Caco-2 (cell line): ENCODE data around the gene SPDYE3. TPM values are rescaled to one million over a fixed set of nuclear protein-coding genes. Genes with fewer than 3 reads are reported as not detected.
"Not testable (repeated sequence)": the region's sequence is repeated elsewhere in the genome, so short reads cannot be mapped to it uniquely, and the experiment has no call there.

Experiments
- BruUV-seq: library from RNA; stranded (reverse); fragments of 400-500 nt; replicated peaks from 2 replicates; lab custom pipeline; 2021; lab: Mats Ljungman, UMichigan
- CTCF ChIA-PET: fragments of 300-600 bp; sonication (Branson Sonifier 250); formaldehyde crosslinking; loops from one replicate; lab custom pipeline; 2022; ENCODE audit warnings: antibody characterized with exemption; lab: Charles Lee
- POLR2A ChIA-PET: fragments of 300-600 bp; sonication (Branson Sonifier 250); formaldehyde crosslinking; loops from one replicate; lab custom pipeline; 2022; ENCODE audit warnings: antibody characterized with exemption; lab: Charles Lee
- DNase-seq, 2 experiments: peaks; one replicate each; pipeline versions ENCODE4 v3.0.0 to v3.0.0-alpha.2; 2020 to 2022
- H3K27me3 ChIP-seq: replicated peaks from 2 replicates; pipeline ENCODE4 v1.6.0; 2011; ENCODE audit warnings: low read length; ENCODE audit not compliant: control insufficient read depth, insufficient read depth
- H3K36me3 ChIP-seq: 2 replicates; pipeline ENCODE4 v1.5.1; 2011; ENCODE audit warnings: low read length; ENCODE audit not compliant: control insufficient read depth, insufficient read depth
- H3K4me1 ChIP-seq: fragments of 250-450 bp; sonication (Bioruptor Pico); 2 replicates; pipeline ENCODE4 v1.5.1; 2020; ENCODE audit warnings: mild to moderate bottlenecking
- H3K4me3 ChIP-seq: 2 replicates; pipeline ENCODE4 v1.5.1; 2011; ENCODE audit warnings: low read depth, mild to moderate bottlenecking, control low read depth, low read length
- H3K9me3 ChIP-seq: fragments of 250-450 bp; sonication (Bioruptor Pico); 2 replicates; pipeline ENCODE4 v1.5.1; 2020; ENCODE audit warnings: mild to moderate bottlenecking, moderate library complexity
- H3K27ac Mint-ChIP-seq: one replicate; pipeline ENCODE4 v1.8.0; 2022; ENCODE audit warnings: mixed read lengths; ENCODE audit not compliant: unreplicated experiment
- H3K27me3 Mint-ChIP-seq: one replicate; pipeline ENCODE4 v1.8.0; 2022; ENCODE audit warnings: mixed read lengths; ENCODE audit not compliant: insufficient read depth, unreplicated experiment
- H3K36me3 Mint-ChIP-seq: one replicate; pipeline ENCODE4 v1.8.0; 2022; ENCODE audit warnings: mild to moderate bottlenecking, mixed read lengths; ENCODE audit not compliant: insufficient read depth, unreplicated experiment
- H3K4me1 Mint-ChIP-seq: one replicate; pipeline ENCODE4 v1.8.0; 2022; ENCODE audit warnings: low read depth, mixed read lengths; ENCODE audit not compliant: unreplicated experiment
- H3K4me3 Mint-ChIP-seq: one replicate; pipeline ENCODE4 v1.8.0; 2022; ENCODE audit warnings: mild to moderate bottlenecking, moderate library complexity, mixed read lengths; ENCODE audit not compliant: unreplicated experiment
- H3K9me3 Mint-ChIP-seq: one replicate; pipeline ENCODE4 v1.8.0; 2022; ENCODE audit warnings: mixed read lengths; ENCODE audit not compliant: unreplicated experiment
- intact Hi-C: fragments of 100-400 bp; cut with micrococcal nuclease; formaldehyde crosslinking; loops from one replicate; pipeline ENCODE4 v1.10.0; 2022; ENCODE audit not compliant: unreplicated experiment
- total RNA-seq: library from RNA; stranded (reverse); gene quantifications from 2 replicates; pipeline ENCODE4 v1.2.3, GENCODE V29; 2022
- TF ChIP-seq, protein P1 (sequence below), 2 experiments: fragments of 200-600 bp in 1 of 2; IDR thresholded peaks; 1 replicate in 1 of 2; 2 replicates in 1 of 2; pipeline versions ENCODE4 v1.5.1 to v1.8.0; 2011 to 2022; ENCODE audit warnings: antibody characterized with exemption in 1 of 2, control low read depth in 1 of 2, inconsistent platforms in 1 of 2, low read depth in 1 of 2, low read length in 1 of 2, mild to moderate bottlenecking in 1 of 2, moderate library complexity in 1 of 2; ENCODE audit not compliant: insufficient read depth in 1 of 2, severe bottlenecking in 1 of 2, unreplicated experiment in 1 of 2

Gene SPDYE3
- total RNA-seq, 1 experiment from 2014 or later: not detected

DNA sequence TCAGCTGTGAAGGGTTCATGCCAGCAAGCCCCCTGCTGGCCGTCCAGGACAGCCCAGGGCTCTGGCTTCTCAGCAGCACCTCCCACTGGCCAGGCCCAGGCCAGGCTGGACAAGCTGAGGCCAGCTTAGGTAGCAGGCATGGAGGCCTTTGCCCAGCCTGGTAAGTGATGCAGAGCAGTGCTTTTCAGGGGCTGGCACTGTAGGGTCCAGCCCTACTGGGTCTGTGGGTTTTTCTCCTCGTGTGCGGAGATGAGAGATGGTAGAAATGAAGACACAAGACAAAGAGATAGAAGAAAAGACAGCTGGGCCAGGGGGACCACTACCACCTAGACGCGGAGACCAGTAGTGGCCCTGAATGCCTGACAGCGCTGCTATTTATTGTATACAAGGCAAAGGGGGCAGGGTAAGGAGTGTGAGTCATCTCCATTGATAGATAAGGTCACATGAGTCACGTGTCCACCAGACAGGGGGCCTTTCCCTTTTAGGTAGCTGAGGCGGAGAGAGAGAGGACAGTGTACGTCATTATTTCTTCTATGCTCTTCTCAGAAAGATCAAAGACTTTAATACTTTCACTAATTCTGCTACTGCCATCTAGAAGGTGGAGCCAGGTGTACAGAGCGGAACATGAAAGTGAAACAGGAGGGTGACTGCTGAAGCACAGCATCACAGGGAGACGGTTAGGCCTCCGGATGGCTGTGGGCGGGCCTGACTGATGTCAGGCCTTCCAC lies 37.2 kb downstream of the SPDYE3 start:
- H3K27me3 ChIP-seq, H3K9me3 Mint-ChIP-seq, intact Hi-C loops, H3K4me3 Mint-ChIP-seq, POLR2A ChIA-PET, H3K9me3 ChIP-seq, H3K4me3 ChIP-seq, BruUV-seq, H3K27me3 Mint-ChIP-seq: not testable (repeated sequence)
- CTCF ChIA-PET: interaction anchor here (0.6 to 0.9 kb wide), 2 partner anchors 17 to 212 kb away, joined by 3 to 4 read pairs; no protein-coding TSS in a partner anchor
- TF ChIP-seq, protein P1, sequence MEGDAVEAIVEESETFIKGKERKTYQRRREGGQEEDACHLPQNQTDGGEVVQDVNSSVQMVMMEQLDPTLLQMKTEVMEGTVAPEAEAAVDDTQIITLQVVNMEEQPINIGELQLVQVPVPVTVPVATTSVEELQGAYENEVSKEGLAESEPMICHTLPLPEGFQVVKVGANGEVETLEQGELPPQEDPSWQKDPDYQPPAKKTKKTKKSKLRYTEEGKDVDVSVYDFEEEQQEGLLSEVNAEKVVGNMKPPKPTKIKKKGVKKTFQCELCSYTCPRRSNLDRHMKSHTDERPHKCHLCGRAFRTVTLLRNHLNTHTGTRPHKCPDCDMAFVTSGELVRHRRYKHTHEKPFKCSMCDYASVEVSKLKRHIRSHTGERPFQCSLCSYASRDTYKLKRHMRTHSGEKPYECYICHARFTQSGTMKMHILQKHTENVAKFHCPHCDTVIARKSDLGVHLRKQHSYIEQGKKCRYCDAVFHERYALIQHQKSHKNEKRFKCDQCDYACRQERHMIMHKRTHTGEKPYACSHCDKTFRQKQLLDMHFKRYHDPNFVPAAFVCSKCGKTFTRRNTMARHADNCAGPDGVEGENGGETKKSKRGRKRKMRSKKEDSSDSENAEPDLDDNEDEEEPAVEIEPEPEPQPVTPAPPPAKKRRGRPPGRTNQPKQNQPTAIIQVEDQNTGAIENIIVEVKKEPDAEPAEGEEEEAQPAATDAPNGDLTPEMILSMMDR (IDR thresholded peaks at IDR 0.05; ENCODE audit: insufficient read depth in 1 of 2, low read depth in 1 of 2, low read length in 1 of 2, severe bottlenecking in 1 of 2, unreplicated experiment in 1 of 2): peak; percentile 33 to 76
- Histone ChIP-seq H3K4me1 (peaks cover 11% of the 10 kb centered on the region; the same call in 1 of the 2 replicates), H3K36me3 (peaks cover 11% of the 10 kb centered on the region)
- peak; percentile 67 to 74 for DNase-seq
- Mint-ChIP-seq H3K36me3 (peaks cover 96% of the 10 kb centered on the region), H3K27ac (peak overlapping the region; percentile 46), H3K4me1 (peaks cover 23% of the 10 kb centered on the region)

DNA sequence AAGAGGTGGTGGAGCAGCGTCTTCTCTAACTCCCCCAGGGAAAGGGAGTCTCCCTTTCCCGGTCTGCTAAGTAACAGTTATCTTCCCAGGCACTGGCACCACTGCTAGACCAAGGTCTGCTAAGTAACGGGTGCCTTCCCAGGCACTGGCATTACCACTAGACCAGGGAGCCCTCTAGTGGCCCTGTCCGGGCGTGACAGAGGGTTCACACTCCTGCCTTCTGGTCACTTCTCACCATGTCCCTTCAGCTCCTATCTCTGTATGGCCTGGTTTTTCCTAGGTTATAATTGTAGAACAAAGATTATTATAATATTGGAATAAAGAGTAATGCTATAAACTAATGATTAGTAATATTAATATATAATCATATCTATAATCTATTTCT lies 37.8 kb downstream of the SPDYE3 start:
- peaks cover 96% of the 10 kb centered on the region for H3K36me3 Mint-ChIP-seq
- H3K9me3 ChIP-seq, H3K27me3 Mint-ChIP-seq, H3K4me3 Mint-ChIP-seq, H3K9me3 Mint-ChIP-seq, H3K27me3 ChIP-seq, BruUV-seq, CTCF ChIA-PET, H3K4me3 ChIP-seq, POLR2A ChIA-PET, intact Hi-C loops: not testable (repeated sequence)
- peak; percentile 86 to 88 for DNase-seq
- TF ChIP-seq, protein P1 (IDR thresholded peaks at IDR 0.05; ENCODE audit: insufficient read depth in 1 of 2, low read depth in 1 of 2, low read length in 1 of 2, severe bottlenecking in 1 of 2, unreplicated experiment in 1 of 2): peak; percentile 43 to 44
- peak overlapping the region; percentile 46 for H3K27ac Mint-ChIP-seq
- peaks cover 11% of the 10 kb centered on the region for H3K36me3 ChIP-seq
- peaks cover 23% of the 10 kb centered on the region for H3K4me1 Mint-ChIP-seq
- peaks cover 11% of the 10 kb centered on the region; the same call in 1 of the 2 replicates for H3K4me1 ChIP-seq

DNA sequence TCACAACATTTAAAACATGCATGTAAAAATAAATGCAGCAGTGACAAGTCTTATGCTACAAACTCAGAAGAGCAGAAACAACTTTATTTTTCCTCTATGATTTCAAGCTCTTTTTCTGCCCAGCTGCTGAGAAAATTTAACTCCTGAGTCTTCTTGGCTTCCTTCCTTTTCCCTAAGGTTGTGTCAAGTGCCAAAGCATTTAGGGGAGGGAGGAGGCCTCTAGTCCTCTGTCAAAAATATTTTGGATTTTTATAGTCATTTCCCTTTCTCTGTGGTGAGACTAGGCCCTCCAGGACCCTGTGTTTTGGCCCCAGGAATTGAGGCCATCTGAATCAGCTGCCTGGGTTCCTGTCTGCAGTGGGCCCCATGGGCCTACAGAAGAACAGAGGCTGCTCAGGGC lies 39.4 kb downstream of the SPDYE3 start:
- ChIA-PET CTCF (interaction anchor here (0.6 kb wide), 1 partner anchor 100 kb away, joined by 10 read pairs; no protein-coding TSS in a partner anchor), POLR2A (no interaction called here)
- BruUV-seq: no TSS peak
- Mint-ChIP-seq H3K27ac (no peak overlapping the region), H3K9me3 (no peaks in the 10 kb centered on the region), H3K36me3 (peaks cover 96% of the 10 kb centered on the region), H3K4me3 (no peak overlapping the region), H3K27me3 (no peaks in the 10 kb centered on the region), H3K4me1 (peaks cover 14% of the 10 kb centered on the region)
- Histone ChIP-seq H3K36me3 (peaks cover 14% of the 10 kb centered on the region), H3K4me1 (peaks cover 11% of the 10 kb centered on the region; the same call in 1 of the 2 replicates), H3K9me3 (no peaks in the 10 kb centered on the region), H3K27me3 (no peaks in the 10 kb centered on the region), H3K4me3 (no peak overlapping the region)
- intact Hi-C loops: no loop called here
- DNase-seq: no peak
- TF ChIP-seq, protein P1 (IDR thresholded peaks at IDR 0.05; ENCODE audit: insufficient read depth in 1 of 2, low read depth in 1 of 2, low read length in 1 of 2, severe bottlenecking in 1 of 2, unreplicated experiment in 1 of 2): no peak
